Right cardiac atrium (tissue), 5 donors: ENCODE data around the gene ABHD17C. TPM values are rescaled to one million over a fixed set of nuclear protein-coding genes. Genes with fewer than 3 reads are reported as not detected.
A peak's percentile ranks its signal among the peaks of the same experiment; 100 is the strongest.
"Not testable (repeated sequence)": the region's sequence is repeated elsewhere in the genome, so short reads cannot be mapped to it uniquely, and the experiment has no call there.

Experiments
- ATAC-seq, 2 donors: fragments of 200-7000 bp; cut with Tn5 transposase; one replicate each; pipeline versions ENCODE4 v1.8.0 to v1.9.1; 2020; ENCODE audit warnings: moderate library complexity in 2 of 2, mild to moderate bottlenecking in 1 of 2
- DNase-seq, 3 donors: peaks; one replicate each; pipeline ENCODE4 v3.0.0-alpha.2; 2020
- H3K27ac ChIP-seq: one replicate; pipeline ENCODE4 v1.5.1; 2013; ENCODE audit warnings: mild to moderate bottlenecking, low read length, control low read depth, moderate library complexity
- H3K27me3 ChIP-seq: one replicate; pipeline ENCODE4 v1.6.1; 2013; ENCODE audit not compliant: control insufficient read depth, insufficient read depth
- H3K4me1 ChIP-seq: one replicate; pipeline ENCODE4 v1.6.1; 2013; ENCODE audit warnings: low read length; ENCODE audit not compliant: control insufficient read depth, insufficient read depth
- H3K4me3 ChIP-seq: one replicate; pipeline ENCODE4 v1.5.1; 2013; ENCODE audit warnings: low read length, control low read depth
- H3K9me3 ChIP-seq: one replicate; pipeline ENCODE4 v1.6.1; 2013; ENCODE audit warnings: low read length; ENCODE audit not compliant: control insufficient read depth
- WGBS: extraction: QIAGEN DNeasy Blood & Tissue Kit; methylation state at CpG from one replicate; pipeline ENCODE4 v1.1.7; 2013; 5-methylcytosine and 5-hydroxymethylcytosine counted together
- intact Hi-C, 4 donors: fragments of 100-400 bp; cut with DNase I; formaldehyde crosslinking; loops; one replicate each; pipeline versions ENCODE4 v1.11.0 to v1.14.0; 2022 to 2023
- long read RNA-seq, 4 donors: library from polyadenylated mRNA; unstranded; transcript quantifications; one replicate each; pipeline ENCODE4 v2.0.0, GENCODE V29; 2020 to 2021
- polyA plus RNA-seq: library from polyadenylated mRNA; stranded (reverse); fragments of 200-250 nt; gene quantifications from one replicate; pipeline ENCODE4 v1.2.3, GENCODE V29; 2013
- total RNA-seq, 4 donors: library from RNA; stranded (reverse); fragmentation: NEBNext Ultra II Directional; extraction: Animal tissue kit (Norgen Biotek cat#: 25700); gene quantifications; one replicate each; pipeline ENCODE4 v1.2.1, GENCODE V29; 2021
- donor health status: healthy with polysubstance abuse.
- donor health status: DM: no; HTN: yes; CAD: no.
- donor health status: DM: no; HTN: no; CAD: no.
- donor health status: DM: no; HTN: yes; CAD: no; lungs with severe emphysema.
- donor health status: DM: yes; HTN: yes; CAD: no.

Gene ABHD17C
- total RNA-seq (1 to 10 TPM; 2.6 to 6.2 (median 5.6) TPM), polyA plus RNA-seq (3.3 TPM)
- long read RNA-seq, donor 1, transcript ABHD17C-201 (3 exons, 2,368 nt), result major isoform, 34 of 37 reads
- long read RNA-seq, donor 1, partial matches to known transcripts, result 2 of 37 reads
- long read RNA-seq, donor 1, other reads (novel, unspliced or antisense), result 1 of 37 reads
- long read RNA-seq, donor 2, transcript ABHD17C-201 (3 exons, 2,368 nt), result major isoform, 13 of 13 reads
- long read RNA-seq, donor 2, partial matches to known transcripts, result 0 of 13 reads
- long read RNA-seq, donor 2, other reads (novel, unspliced or antisense), result 0 of 13 reads
- long read RNA-seq, donor 3, partial matches to known transcripts, result 0 of 1 reads
- long read RNA-seq, donor 3, other reads (novel, unspliced or antisense), result 0 of 1 reads
- long read RNA-seq, donor 4, transcript ABHD17C-201 (3 exons, 2,368 nt), result major isoform, 16 of 17 reads
- long read RNA-seq, donor 4, partial matches to known transcripts, result 1 of 17 reads
- long read RNA-seq, donor 4, other reads (novel, unspliced or antisense), result 0 of 17 reads

DNA sequence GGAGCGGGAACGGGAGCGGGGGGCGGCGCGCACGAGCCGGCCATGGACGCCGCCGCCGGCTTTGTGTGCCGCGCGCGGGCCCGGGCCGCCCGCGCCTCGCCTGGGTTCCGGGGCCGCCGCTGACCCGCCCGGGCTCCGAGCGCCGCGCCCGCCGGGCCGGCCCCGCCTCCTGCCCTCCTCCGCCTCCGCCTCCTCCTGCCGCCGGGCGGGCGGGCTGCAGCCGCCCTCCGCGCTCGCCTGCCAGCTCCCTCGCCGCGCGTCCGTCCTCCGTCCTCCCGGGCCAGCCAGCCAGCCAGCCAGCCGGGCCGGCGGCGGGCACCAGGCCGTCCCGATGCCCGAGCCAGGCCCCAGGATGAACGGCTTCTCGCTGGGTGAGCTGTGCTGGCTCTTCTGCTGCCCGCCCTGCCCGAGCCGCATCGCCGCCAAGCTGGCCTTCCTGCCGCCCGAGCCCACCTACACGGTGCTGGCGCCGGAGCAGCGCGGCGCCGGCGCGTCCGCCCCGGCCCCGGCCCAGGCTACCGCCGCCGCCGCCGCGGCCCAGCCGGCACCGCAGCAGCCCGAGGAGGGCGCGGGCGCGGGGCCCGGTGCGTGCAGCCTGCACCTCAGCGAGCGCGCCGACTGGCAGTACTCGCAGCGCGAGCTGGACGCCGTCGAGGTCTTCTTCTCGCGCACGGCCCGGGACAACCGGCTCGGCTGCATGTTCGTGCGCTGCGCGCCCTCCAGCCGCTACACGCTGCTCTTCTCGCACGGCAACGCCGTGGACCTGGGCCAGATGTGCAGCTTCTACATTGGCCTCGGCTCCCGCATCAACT lies at the start of gene ABHD17C:
ABHD17C (plus strand) TSS at position 212 of the 812 bp plus-strand sequence; CDS start at position 332, 120 bp downstream.
- peak; percentile 91 to 92 for ATAC-seq
- no peaks in the 10 kb centered on the region for H3K9me3 ChIP-seq
- H3K4me1 ChIP-seq, result no peaks in the 10 kb centered on the region
- intact Hi-C loops, result no loop called here
- peak within 1 kb of the TSS; percentile 55 for H3K27ac ChIP-seq
- peak; percentile 75 to 88 (median 88) for DNase-seq
- peak within 1 kb of the TSS; percentile 91 for H3K4me3 ChIP-seq
- no peaks in the 10 kb centered on the region for H3K27me3 ChIP-seq
- under 1% methylated on average over 117 of the region's 122 CpGs for WGBS

DNA sequence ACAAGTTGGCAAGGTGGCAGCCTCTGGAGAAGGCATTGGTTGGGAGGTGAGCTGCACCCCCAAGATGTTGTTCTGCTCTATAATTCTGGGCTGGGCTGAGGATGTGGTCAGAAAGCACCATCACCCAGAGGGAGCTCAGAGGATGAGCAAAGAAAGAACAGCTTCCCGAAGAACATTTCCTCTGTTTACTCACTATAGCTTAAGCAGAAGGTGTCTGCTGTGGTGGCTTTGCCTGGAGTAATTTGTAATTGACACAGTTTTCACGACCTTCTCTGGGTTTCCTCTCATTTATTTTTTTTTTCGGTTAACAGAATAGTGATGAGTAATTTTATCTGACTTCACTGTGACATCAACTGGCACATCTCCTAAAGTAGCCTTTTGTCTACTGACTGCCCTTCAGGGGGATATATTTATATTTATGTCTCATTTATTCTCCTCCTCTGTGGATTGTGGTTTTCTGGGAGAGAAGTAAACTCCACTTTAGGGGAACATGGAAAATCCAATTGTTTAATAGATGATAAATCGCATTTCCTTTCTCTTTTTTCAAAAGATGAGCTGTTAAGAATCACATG lies 49.5 kb upstream of the ABHD17C start:
- Histone ChIP-seq H3K27me3 (no peaks in the 10 kb centered on the region), H3K9me3 (no peaks in the 10 kb centered on the region), H3K27ac (no peak overlapping the region), H3K4me1 (no peaks in the 10 kb centered on the region), H3K4me3 (no peak overlapping the region)
- DNase-seq (no peak), ATAC-seq (no peak)
- intact Hi-C loops, result no loop called here
- 56% methylated on average over 4 of the region's 4 CpGs for WGBS

DNA sequence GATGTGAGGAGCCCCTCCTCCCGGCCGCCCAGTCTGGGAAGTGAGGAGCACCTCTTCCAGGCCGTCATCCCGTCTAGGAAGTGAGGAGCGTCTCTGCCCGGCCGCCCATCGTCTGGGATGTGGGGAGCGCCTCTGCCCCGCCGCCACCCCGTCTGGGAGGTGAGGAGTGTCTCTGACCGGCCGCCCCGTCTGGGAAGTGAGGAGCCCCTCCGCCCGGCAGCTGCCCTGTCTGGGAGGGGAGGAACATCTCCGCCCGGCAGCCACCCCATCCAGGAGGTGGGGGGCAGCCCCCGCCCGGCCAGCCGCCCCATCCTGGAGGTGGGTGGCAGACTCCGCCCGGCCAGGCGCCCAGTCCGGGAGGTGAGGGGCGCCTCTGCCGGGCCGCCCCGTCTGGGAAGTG lies 47.7 kb upstream of the ABHD17C start:
- peak in 1 of 3 donors; percentile 59 for DNase-seq
- H3K27ac ChIP-seq, H3K4me3 ChIP-seq, ATAC-seq, H3K9me3 ChIP-seq, H3K4me1 ChIP-seq, intact Hi-C loops, H3K27me3 ChIP-seq: not testable (repeated sequence)
- WGBS, result 97% methylated on average over 30 of the region's 30 CpGs

DNA sequence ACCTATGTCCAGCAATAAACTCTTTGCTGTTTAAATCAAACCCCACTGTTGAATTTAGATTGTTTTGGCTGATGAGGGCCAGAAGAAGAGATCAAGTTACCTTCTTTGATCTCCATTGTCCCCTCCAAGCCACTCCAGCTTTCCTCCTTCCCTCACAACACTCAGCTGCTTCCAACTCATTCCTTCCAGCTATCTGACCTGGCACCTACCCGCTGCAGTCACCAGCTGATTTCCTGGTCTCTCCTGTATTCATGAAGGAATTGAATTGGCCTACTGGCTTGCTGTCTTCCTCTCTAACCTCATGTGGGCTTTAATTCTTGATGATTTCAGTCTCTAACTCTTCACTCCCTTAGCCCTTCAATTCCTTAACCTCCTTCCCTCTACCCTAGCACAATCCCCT lies 40.8 kb upstream of the ABHD17C start:
- H3K4me3 ChIP-seq, result no peak overlapping the region
- H3K9me3 ChIP-seq, result peaks cover 7% of the 10 kb centered on the region
- WGBS, result 0% methylated on average over 1 of the region's 1 CpG
- no peak for DNase-seq
- H3K27me3 ChIP-seq, result no peaks in the 10 kb centered on the region
- no peak for ATAC-seq
- intact Hi-C loops, result no loop called here
- no peak overlapping the region for H3K27ac ChIP-seq
- H3K4me1 ChIP-seq, result no peaks in the 10 kb centered on the region

DNA sequence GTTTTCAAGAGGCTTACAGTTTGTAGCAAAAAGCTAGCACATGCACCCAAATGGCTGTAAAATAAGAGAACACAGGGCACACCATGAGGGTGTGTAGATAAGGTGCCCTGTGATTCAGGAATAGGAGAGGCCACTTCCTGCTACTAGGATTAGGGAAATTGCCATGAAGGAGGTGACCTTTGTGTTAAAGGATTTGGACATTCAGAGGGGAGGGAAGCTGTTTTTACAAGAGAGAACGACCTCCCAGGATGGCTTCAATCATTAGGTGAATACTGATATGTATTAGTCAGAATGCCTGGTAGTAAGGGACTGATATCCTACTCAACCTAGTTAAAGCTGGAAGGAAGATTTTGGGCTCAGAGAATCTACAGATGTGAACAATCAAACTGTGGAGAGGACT lies 35.7 kb upstream of the ABHD17C start:
- H3K4me3 ChIP-seq, result no peak overlapping the region
- no peaks in the 10 kb centered on the region for H3K27me3 ChIP-seq
- DNase-seq (no peak), ATAC-seq (no peak)
- no peaks in the 10 kb centered on the region for H3K9me3 ChIP-seq
- H3K27ac ChIP-seq, result no peak overlapping the region
- WGBS, result 10% methylated on average over 1 of the region's 1 CpG
- intact Hi-C loops, result no loop called here
- H3K4me1 ChIP-seq, result no peaks in the 10 kb centered on the region

DNA sequence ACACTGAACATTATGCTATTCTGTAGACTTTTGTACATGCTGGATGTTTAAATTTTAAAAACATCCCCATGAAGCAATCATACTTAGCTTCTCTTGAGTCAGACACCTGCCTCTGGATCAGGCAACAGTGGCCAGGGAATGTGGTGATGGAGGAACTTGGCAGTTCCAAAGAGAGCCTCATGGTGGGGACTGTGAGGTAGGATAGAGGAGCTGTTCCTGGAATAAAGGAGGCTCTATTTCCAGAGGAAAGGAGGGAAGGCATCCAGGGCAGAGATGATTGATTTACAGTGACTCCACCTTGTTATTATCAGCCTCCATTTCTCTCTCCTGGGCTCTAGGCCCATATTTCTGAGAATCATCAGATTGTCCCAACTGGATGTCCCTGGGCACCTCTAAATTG lies 35.0 kb upstream of the ABHD17C start:
- H3K27ac ChIP-seq, result no peak overlapping the region
- no peaks in the 10 kb centered on the region for H3K9me3 ChIP-seq
- DNase-seq, result no peak
- intact Hi-C loops, result no loop called here
- no peak overlapping the region for H3K4me3 ChIP-seq
- H3K4me1 ChIP-seq, result no peaks in the 10 kb centered on the region
- no peak for ATAC-seq
- H3K27me3 ChIP-seq, result no peaks in the 10 kb centered on the region

DNA sequence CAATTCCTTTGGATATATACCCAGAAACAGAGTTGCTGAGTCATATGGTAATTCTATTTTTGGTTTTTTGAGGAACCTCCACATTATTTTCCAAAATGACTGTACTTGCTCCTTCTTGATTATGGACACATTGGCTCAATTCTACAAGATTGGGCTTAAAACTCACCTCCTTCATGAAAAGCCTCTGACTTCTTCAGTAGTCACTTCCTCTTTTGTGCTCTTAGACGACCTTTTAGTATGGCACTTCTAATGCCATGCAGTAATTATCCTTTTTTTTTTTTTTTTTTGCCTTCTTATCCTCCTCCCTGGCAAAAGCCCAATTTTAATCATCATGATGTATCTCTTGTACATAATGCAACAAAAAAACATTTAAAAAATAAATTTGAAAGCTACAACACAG lies 33.0 kb upstream of the ABHD17C start:
- DNase-seq (no peak), ATAC-seq (no peak)
- intact Hi-C loops, result no loop called here
- Histone ChIP-seq H3K4me3 (no peak overlapping the region), H3K9me3 (no peaks in the 10 kb centered on the region), H3K27ac (no peak overlapping the region), H3K27me3 (no peaks in the 10 kb centered on the region), H3K4me1 (no peaks in the 10 kb centered on the region)
- 47% methylated on average over 1 of the region's 1 CpG for WGBS

DNA sequence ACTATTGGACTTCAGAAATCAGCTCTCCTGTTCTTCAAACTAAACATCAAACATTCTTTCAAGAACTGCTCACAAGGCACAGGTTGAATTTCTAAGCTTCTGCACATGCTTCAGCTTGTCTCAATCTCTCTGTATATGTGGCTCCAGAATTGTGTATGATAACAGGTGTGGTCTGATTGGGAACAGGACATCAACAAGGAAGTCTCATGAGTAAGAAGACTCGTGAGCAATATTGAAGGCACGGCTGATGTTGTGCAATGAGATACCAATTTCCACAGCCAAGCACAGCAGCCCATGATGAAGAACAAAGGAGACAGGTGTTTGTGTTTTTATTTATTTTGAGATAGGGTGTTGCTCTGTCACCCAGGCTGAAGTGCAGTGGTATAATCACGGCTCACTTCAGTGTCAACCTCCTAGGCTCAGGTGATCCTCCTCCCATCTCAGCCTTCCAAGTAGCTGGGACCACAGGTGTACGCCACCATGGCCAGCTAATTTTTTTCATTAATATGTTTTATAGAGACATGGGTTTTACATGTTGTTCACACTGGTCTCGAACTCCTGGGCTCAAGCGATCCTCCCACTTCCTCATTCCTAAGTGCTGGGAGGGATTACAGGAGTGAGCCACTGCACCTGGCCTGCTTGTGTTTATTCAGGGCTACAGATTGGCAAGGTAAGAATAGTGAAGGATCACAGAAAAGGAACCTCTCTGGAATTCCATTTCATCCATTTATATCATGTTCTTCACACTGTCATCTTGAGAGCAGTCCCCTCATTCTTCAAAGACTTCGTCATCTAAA lies 32.2 kb upstream of the ABHD17C start:
- DNase-seq, result no peak

DNA sequence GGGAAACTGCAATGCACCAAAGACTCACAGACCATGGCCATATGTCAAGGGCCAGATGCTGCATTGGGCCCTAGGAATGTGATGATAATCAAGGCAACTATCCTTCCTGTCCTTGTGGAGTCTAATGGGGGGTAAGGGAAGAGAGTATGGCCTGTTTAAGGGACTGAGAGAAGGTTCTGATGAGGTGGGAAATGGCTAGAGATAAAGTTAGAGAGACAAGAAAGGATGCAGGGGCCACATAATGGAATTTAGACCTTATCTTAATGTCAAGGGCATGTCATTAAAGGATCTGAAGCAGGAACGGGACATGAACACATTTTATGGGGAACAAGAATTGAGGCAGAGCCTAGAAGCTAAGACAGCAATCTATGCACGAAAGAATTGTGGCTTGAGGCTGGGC lies 30.0 kb upstream of the ABHD17C start:
- no peaks in the 10 kb centered on the region for H3K9me3 ChIP-seq
- H3K27ac ChIP-seq, result no peak overlapping the region
- H3K4me1 ChIP-seq, result no peaks in the 10 kb centered on the region
- 70% methylated on average over 2 of the region's 2 CpGs for WGBS
- ATAC-seq, result no peak
- H3K27me3 ChIP-seq, result no peaks in the 10 kb centered on the region
- intact Hi-C loops, result no loop called here
- DNase-seq, result no peak
- H3K4me3 ChIP-seq, result no peak overlapping the region

More for the DNA sequence above, 32.2 kb upstream of the ABHD17C start:
- no peaks in the 10 kb centered on the region for H3K4me1 ChIP-seq
- no peaks in the 10 kb centered on the region for H3K27me3 ChIP-seq
- H3K9me3 ChIP-seq, result no peaks in the 10 kb centered on the region
- no peak for ATAC-seq
- no peak overlapping the region for H3K27ac ChIP-seq
- H3K4me3 ChIP-seq, result no peak overlapping the region
- WGBS, result 77% methylated on average over 7 of the region's 7 CpGs
- intact Hi-C loops, result no loop called here

DNA sequence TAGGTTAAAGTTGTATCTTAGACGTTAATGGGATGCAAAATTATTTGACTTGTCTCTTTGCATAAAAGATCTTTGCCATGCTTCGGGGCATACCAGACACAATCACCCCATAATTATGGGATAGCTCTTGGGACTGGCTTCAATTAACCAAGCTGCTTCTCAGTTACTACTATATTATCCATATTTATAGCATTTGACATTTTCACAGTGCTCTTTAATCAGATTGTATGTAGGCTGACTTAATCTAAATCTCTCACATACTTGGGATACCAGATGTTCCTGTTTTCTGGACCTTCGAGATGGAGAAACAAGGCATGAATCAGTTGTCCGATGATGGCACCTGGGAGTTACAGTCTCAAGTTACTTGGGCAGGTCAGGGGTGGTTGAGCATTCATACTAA lies 27.2 kb upstream of the ABHD17C start:
- Histone ChIP-seq H3K27ac (no peak overlapping the region), H3K9me3 (no peaks in the 10 kb centered on the region), H3K4me3 (no peak overlapping the region), H3K27me3 (no peaks in the 10 kb centered on the region), H3K4me1 (no peaks in the 10 kb centered on the region)
- intact Hi-C loops, result no loop called here
- 72% methylated on average over 4 of the region's 4 CpGs for WGBS
- ATAC-seq (no peak), DNase-seq (no peak)
